T-helper 9 cell (primary cell): ENCODE results near the gene RELN.

Source experiments
- DNase-seq: peaks from one replicate; pipeline ENCODE4 v3.0.0-alpha.2; 2020

RELN gene

DNA sequence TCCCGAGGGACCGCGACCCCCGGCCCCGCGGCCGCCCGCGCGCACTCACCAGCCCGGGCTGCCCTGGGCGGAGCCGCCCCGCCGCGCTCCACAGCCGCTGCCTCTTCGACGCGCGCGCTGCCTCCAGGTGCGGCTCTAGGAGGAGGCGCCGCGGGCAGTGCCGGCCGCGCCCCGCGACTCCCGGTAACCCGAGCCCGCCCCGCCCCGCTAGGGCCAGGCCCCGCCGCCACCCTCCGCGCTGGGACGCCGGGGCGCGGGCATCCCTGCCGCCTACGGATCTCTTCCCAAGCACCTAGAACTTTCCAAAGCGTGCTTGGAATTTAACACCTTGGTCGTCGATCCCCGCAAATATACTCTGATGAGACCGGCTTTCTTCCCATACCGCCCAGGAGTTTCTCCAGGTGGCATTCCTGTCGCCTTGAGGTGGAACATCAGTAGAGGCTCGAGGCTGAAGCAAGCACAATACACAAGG is 543.4 kb downstream of the RELN start, which contains the start of gene SLC26A5:
Gene SLC26A5 (minus strand): TSS at position 159 of the 472 bp plus-strand sequence. CDS start 24,693 bp downstream, outside the sequence.
- DNase-seq, result peak; percentile 4

DNA sequence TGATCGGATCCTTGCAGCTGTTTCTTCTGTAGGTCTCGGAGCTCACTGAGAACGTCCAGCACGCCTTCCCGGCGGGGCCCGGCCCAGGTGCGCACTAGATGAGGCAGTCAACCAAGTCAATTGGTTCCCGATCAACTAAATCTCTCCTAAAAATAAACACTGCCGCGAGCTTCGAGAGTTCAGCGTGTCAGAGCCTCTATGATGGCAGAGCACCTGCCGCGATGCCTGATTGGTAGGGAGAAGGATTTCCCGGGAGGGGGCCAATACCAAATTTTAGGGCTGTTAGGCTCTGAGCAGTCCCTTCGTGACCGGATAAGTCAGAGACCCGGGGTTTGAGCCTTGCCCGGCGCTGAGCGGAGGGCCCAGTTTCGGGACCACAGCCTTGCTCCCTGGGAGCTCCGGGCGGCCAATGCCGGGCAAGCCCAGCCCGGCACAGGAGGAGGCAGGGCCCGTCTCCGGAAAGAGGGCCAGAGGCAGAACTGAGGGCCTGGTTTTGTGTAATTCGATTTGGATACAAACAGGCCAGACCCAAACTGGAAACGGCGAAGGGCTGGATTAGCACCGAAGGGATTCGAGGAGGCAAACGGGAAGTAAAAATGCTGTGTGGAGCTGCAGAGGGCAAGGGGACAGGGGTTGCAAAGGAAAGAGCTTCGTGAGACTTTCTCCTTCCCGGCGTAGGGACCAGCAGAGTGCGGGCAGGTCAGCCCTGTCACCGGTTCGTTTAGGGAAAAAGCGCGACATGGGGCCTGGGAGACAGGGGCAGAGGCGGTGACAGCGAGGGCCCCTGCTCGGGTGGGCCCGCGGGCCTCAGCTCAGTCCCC is 544.0 kb downstream of the RELN start:
- no peak for DNase-seq

DNA sequence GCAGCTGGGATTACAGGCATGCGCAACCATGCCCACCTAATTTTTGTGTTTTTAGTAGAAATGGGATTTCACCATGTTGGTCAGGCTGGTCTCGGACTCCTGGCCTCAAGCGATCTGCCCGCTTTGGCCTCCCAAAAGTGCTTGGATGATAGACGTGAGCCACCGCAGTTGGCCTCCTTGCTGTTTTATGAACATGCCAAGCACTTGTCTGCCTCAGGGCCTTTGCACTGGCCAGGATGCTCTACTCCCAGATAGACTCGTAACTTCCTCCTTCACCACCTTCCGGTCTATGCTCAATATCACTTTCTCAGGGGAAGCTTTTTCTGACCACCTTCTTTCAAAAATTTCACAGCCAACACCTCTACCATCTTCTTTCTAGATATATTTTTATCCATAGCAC is 549.8 kb downstream of the RELN start:
- no peak for DNase-seq

DNA sequence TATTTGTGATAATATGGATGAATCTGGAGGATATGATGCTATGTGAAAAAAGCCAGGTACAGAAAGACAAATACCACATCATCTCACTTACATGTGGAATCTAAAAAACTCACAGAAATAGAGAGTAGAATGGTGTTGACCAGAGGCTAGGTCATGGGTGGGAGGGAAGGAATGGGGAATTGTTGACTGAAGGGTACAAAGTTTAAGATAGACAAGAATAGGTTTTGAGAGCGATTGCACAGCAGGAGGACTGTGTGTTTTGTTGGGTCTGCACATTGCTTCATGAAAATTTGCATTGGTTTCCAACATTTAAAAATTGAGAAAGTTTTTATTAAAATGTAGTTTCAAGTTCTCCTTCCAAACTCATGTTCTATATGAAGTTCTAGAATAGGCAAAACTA is 551.8 kb downstream of the RELN start:
- no peak for DNase-seq

DNA sequence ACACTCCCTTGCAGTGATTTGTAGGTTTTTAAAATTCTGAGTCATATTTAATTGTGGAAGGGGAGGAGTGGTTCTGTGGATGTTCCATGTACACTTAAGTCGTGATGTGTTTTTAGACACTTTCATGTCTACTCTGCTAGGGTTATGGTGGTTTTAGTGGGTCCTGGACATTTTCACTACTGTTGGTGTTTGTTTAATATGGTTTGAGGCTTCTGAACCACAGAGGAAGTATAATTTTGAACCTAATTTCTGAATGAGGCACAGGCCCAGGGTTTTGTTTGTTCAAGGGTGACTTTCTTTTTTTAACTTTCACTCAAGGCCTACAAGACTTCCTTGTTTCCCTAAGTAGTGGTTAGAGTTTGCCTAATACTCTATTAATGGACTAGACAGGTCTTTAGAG is 556.7 kb downstream of the RELN start:
- DNase-seq, result no peak

DNA sequence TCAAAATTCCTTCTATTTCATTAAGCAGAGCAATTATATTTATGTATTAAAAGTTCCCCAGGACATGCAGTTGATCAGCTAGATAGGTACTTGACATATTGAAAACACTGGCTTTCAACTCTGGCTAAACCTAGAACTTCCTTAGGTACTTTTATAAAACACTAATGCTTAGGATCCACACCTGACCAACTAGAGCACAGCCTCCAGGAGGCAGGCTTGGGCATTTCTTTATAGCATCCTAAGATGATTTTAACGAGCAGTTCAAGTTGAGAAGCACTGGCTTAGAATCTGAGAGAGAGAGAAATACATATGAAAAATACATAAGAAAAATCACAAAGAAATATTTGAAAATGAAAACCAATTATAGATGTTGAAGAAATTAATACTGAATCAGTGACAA is 564.3 kb downstream of the RELN start:
- DNase-seq, result no peak

DNA sequence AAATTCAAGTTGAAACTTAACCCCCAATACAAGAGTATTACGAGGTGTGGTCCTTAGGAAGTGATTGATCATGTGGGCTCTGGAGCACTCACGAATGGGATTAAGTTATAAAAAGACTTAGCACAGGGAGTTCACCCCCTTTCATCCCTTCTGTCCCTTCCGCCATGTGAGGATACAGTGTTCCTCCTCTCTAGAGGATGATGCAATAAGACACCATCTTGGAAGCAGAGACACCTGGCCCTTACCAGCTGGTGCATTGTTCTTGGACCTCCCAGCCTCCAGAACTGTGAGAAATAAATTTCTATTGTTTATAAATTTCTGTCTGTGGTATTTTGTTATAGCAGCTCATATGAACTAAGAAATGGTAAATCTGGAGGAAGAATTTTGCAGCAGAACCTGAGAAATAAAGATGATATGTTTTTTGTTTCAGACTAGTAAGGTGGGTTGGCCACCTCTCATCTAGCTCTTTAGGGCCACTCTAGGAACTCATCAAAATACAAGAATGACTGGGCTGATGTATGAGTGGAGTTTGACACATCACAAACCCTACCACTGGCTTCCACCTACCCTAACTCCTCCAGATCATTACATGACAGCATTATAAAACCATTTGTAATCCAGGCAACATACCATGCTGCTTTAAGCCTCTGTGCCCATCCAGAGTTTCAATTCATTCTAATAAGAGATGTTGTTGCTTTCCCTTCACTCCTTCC is 565.8 kb downstream of the RELN start:
- DNase-seq, result no peak
